Measurements from ENCODE around the gene GATB.
A peak's percentile ranks its signal among the peaks of the same experiment; 100 is the strongest.

The GATB gene

GRCh38 chr4:151753056-151753455, 7.8 kb downstream of the GATB start:
- H3K27me3 Mint-ChIP-seq (ENCODE audit: low read depth, poor library complexity), result no peaks in the 10 kb centered on the region
- H3K9me3 Mint-ChIP-seq, result peaks cover 1% of the 10 kb centered on the region
- TF ChIP-seq CTCF (IDR thresholded peaks at IDR 0.05), result no peak
- H3K27ac Mint-ChIP-seq, result no peak overlapping the region
- peaks cover 52% of the 10 kb centered on the region for H3K36me3 Mint-ChIP-seq (ENCODE audit: low read depth)
- H3K4me3 Mint-ChIP-seq, result no peak overlapping the region
- no peaks in the 10 kb centered on the region for H3K4me1 Mint-ChIP-seq
- no peak for DNase-seq

DNA sequence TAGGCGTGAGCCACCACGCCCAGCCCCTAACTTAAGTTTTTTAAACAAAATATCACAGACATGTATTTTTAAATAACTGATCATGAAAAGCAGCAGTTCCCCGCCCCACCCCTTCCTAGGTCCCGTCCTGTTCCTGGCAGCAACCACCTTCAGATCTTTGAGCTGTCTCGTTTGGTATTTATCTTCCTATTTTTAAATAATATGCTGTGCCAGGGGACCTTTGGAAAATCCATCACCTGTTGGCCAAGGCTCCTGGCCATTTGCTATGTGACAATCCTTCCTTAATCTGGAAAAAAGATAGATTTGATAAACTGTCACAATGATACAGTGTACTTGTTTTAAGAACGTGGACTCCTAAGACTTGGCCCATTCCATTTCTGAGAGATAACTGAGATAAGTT, 10.7 kb downstream of the GATB start:
- H3K4me1 Mint-ChIP-seq, result peaks cover 20% of the 10 kb centered on the region
- no peak for TF ChIP-seq CTCF (IDR thresholded peaks at IDR 0.05)

DNA sequence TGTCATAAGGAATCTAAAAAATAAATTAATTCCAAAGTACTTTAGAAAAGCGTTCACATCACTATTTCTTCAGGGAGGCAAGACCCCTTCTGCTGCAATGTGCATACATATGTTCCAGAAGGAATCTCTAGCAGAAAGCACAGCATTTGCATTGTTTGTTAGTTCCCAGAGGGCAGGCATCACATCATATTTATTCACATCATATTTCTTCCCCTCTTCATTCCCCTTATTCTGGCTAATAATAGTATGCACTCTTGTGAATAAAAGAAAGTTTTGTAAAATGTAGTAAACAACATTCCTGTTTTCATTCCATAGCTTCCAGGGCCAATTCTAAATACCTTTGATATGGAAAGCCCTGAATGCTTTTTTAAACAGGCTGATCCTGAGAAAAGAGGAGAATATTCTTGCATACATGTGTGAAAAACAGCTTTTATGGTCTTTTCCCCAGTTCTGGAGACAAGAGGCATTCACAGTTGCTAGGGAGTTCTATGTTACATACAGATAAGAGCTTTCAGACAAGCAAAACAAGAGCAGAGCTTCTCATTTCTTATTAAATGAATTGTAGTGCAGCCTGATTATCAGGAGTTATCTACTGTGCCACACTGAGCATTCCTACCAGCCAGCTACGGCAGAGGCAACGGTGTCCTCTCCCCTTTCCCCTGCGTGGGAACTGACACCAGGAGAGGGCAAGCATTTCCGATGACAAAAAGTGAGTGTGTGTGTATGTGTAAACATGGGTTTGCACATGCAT, 15.2 kb downstream of the GATB start:
- no peak for DNase-seq
- no peaks in the 10 kb centered on the region for H3K27me3 Mint-ChIP-seq (ENCODE audit: low read depth, poor library complexity)

More for the DNA sequence above, 10.7 kb downstream of the GATB start:
- Mint-ChIP-seq H3K9me3 (peaks cover 8% of the 10 kb centered on the region), H3K36me3 (ENCODE audit: low read depth) (peaks cover 60% of the 10 kb centered on the region), H3K4me3 (no peak overlapping the region), H3K27ac (no peak overlapping the region), H3K27me3 (ENCODE audit: low read depth, poor library complexity) (no peaks in the 10 kb centered on the region)
- no peak for DNase-seq

DNA sequence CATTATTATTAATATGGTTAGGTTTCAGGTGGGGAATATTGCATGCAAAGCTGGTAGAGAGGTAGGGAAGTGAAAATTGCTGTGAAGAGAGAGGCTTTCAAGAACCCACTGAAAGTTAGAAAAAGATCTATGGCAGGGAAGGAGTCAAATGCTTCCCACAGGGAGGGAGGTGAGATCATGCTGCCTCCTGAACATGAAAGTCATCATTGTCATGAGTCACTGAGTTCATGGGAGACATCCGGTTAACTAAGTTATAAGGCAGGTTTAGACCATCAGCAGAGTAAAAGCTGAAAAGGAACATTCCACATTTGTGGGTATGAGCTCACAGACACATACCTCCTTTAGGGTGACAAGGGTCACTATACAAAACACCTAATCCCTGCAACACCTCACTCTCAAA, 16.2 kb downstream of the GATB start:
- H3K27me3 Mint-ChIP-seq (ENCODE audit: low read depth, poor library complexity), result no peaks in the 10 kb centered on the region
- H3K36me3 Mint-ChIP-seq (ENCODE audit: low read depth), result peaks cover 23% of the 10 kb centered on the region
- no peak for TF ChIP-seq CTCF (IDR thresholded peaks at IDR 0.05)
- peaks cover 38% of the 10 kb centered on the region for H3K4me1 Mint-ChIP-seq
- peak overlapping the region; percentile 78 for H3K27ac Mint-ChIP-seq
- no peak for DNase-seq
- no peak overlapping the region for H3K4me3 Mint-ChIP-seq
- peaks cover 8% of the 10 kb centered on the region for H3K9me3 Mint-ChIP-seq

More for the DNA sequence above, 15.2 kb downstream of the GATB start:
- TF ChIP-seq CTCF (IDR thresholded peaks at IDR 0.05), result no peak
- H3K4me3 Mint-ChIP-seq, result no peak overlapping the region
- peaks cover 38% of the 10 kb centered on the region for H3K4me1 Mint-ChIP-seq
- H3K27ac Mint-ChIP-seq, result no peak overlapping the region
- H3K9me3 Mint-ChIP-seq, result peaks cover 8% of the 10 kb centered on the region
- peaks cover 24% of the 10 kb centered on the region for H3K36me3 Mint-ChIP-seq (ENCODE audit: low read depth)

GRCh38 chr4:151743894-151744293, 16.9 kb downstream of the GATB start:
- Mint-ChIP-seq H3K36me3 (ENCODE audit: low read depth) (peaks cover 28% of the 10 kb centered on the region), H3K4me3 (no peak overlapping the region), H3K27ac (no peak overlapping the region), H3K4me1 (peaks cover 38% of the 10 kb centered on the region), H3K27me3 (ENCODE audit: low read depth, poor library complexity) (no peaks in the 10 kb centered on the region), H3K9me3 (peaks cover 9% of the 10 kb centered on the region)
- no peak for DNase-seq
- TF ChIP-seq CTCF (IDR thresholded peaks at IDR 0.05), result no peak
